GM19438 (cell line): Measurements from ENCODE around the gene ADAMTS8.

Source experiments
- ATAC-seq: cut with Tn5 transposase; IDR thresholded peaks from one replicate; pipeline ENCODE4 v1.9.1; 2021; ENCODE audit warnings: low read depth; ENCODE audit not compliant: unreplicated experiment

The ADAMTS8 gene

GRCh38 chr11:130403271-130403804, 25.1 kb downstream of the ADAMTS8 start:
- no peak for ATAC-seq

GRCh38 chr11:130402570-130402969, 25.8 kb downstream of the ADAMTS8 start:
- ATAC-seq = no peak

GRCh38 chr11:130400781-130401483, 27.5 kb downstream of the ADAMTS8 start:
- no peak for ATAC-seq

GRCh38 chr11:130399196-130399595, 29.2 kb downstream of the ADAMTS8 start:
- ATAC-seq = no peak

- ATAC-seq = no peak
Measured at GRCh38 chr11:130397780-130398179, 30.6 kb downstream of the ADAMTS8 start.

- ATAC-seq = no peak
Measured at GRCh38 chr11:130396965-130397364, 31.4 kb downstream of the ADAMTS8 start.

- ATAC-seq = no peak
Measured at GRCh38 chr11:130394615-130395014, 33.8 kb downstream of the ADAMTS8 start.

GRCh38 chr11:130391711-130392110, 36.7 kb downstream of the ADAMTS8 start:
- no peak for ATAC-seq

- ATAC-seq = no peak
Measured at GRCh38 chr11:130390071-130390758, 38.2 kb downstream of the ADAMTS8 start.

GRCh38 chr11:130389335-130389935, 39.0 kb downstream of the ADAMTS8 start:
- ATAC-seq = no peak

- ATAC-seq = no peak
Measured at GRCh38 chr11:130388607-130389205, 39.7 kb downstream of the ADAMTS8 start.

- ATAC-seq = no peak
Measured at GRCh38 chr11:130386056-130386455, 42.4 kb downstream of the ADAMTS8 start.

- ATAC-seq = no peak
Measured at GRCh38 chr11:130383344-130384211, 44.8 kb downstream of the ADAMTS8 start.

GRCh38 chr11:130381317-130381716, 47.1 kb downstream of the ADAMTS8 start:
- ATAC-seq = no peak

- ATAC-seq = no peak
Measured at GRCh38 chr11:130380778-130381177, 47.6 kb downstream of the ADAMTS8 start.

GRCh38 chr11:130379276-130379675, 49.1 kb downstream of the ADAMTS8 start:
- no peak for ATAC-seq

GRCh38 chr11:130370845-130371590, 57.4 kb downstream of the ADAMTS8 start:
- ATAC-seq = no peak

GRCh38 chr11:130369713-130370112, 58.7 kb downstream of the ADAMTS8 start:
- no peak for ATAC-seq

- no peak for ATAC-seq
Measured at GRCh38 chr11:130369141-130369691, 59.2 kb downstream of the ADAMTS8 start.
